Measurements from ENCODE around the gene KLHL29. TPM values are rescaled to one million over a fixed set of nuclear protein-coding genes. Genes with fewer than 3 reads are reported as not detected.

Gene KLHL29
- total RNA-seq, 1 experiment from 2014 or later = 16.7 TPM

DNA sequence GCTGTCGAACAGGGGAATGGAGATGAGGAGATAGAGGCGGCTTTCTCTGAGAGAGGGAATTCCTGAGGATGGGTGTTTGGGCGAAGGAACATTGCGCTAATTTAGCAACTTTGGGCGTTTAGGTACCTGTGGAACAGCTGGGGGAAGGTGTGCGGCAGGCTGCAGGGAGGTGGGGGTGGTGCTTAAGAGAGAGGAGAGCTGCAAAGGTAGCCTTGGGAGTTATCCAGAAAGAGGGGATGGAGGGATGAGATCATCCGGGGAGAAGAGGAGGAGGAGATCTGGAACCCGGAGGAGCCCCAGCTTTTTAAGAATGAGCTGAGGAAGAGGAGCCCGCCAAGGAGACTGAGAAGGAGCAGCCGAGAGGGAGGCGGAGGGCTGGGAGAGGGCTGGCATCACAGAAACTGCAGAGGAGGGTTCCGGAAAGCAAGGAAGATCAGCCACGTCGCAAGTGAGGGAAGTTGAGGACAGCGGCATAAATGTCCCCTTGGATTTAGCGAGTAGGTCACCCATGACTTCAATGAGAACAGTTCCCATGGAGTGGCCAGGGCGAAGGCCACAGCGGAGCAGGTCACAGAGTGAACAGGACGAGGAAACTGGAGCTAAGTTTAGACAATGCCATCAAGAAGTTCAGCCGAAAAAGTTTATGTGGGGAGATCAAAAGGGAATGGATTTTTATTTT, 174.7 kb downstream of the KLHL29 start:
- H4K20me1 ChIP-seq (ENCODE audit: insufficient read depth) = no peaks in the 10 kb centered on the region
- DNase-seq (ENCODE audit: low read depth, low spot score) (no peak), ATAC-seq (no peak)
- H3K9ac ChIP-seq (ENCODE audit: low read length) = no peak overlapping the region
- RAD21 ChIA-PET (ENCODE audit: low non-redundant PET in 1 of 2, low total read pairs in 2 of 2, uncharacterized antibody in 2 of 2, unreplicated experiment in 2 of 2) = no interaction called here
- no peaks in the 10 kb centered on the region; a peak in 1 of 4 replicates for H3K36me3 ChIP-seq (ENCODE audit: control insufficient read depth in 1 of 2, insufficient read depth in 2 of 2, low read length in 2 of 2)
- BruUV-seq (replicated peaks) = no TSS peak
- TF ChIP-seq POLR2A (IDR thresholded peaks at IDR 0.05; ENCODE audit: borderline replicate concordance, extremely low read depth, insufficient read depth, insufficient read length) = no peak
- TF ChIP-seq, protein P1, sequence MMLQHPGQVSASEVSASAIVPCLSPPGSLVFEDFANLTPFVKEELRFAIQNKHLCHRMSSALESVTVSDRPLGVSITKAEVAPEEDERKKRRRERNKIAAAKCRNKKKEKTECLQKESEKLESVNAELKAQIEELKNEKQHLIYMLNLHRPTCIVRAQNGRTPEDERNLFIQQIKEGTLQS (IDR thresholded peaks at IDR 0.05) = no peak
- TF ChIP-seq REST (IDR thresholded peaks at IDR 0.05; ENCODE audit: low read depth) = no peak
- TF ChIP-seq, protein P2, sequence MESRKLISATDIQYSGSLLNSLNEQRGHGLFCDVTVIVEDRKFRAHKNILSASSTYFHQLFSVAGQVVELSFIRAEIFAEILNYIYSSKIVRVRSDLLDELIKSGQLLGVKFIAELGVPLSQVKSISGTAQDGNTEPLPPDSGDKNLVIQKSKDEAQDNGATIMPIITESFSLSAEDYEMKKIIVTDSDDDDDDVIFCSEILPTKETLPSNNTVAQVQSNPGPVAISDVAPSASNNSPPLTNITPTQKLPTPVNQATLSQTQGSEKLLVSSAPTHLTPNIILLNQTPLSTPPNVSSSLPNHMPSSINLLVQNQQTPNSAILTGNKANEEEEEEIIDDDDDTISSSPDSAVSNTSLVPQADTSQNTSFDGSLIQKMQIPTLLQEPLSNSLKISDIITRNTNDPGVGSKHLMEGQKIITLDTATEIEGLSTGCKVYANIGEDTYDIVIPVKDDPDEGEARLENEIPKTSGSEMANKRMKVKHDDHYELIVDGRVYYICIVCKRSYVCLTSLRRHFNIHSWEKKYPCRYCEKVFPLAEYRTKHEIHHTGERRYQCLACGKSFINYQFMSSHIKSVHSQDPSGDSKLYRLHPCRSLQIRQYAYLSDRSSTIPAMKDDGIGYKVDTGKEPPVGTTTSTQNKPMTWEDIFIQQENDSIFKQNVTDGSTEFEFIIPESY (IDR thresholded peaks at IDR 0.05; ENCODE audit: extremely low read depth, insufficient replicate concordance, low read length) = no peak
- TF ChIP-seq SRF (IDR thresholded peaks at IDR 0.05; ENCODE audit: low read depth) = no peak
- TF ChIP-seq JUND (IDR thresholded peaks at IDR 0.05) = no peak
- no peak for TF ChIP-seq SP1 (IDR thresholded peaks at IDR 0.05; ENCODE audit: low read depth)
- no peak for TF ChIP-seq ELF1 (IDR thresholded peaks at IDR 0.05; ENCODE audit: borderline replicate concordance, low read depth)
- TF ChIP-seq POLR2AphosphoS5 (IDR thresholded peaks at IDR 0.05; ENCODE audit: low read depth, low read length) = no peak
- no peak for TF ChIP-seq CEBPB (IDR thresholded peaks at IDR 0.05; ENCODE audit: low read depth)
- TF ChIP-seq SIN3A (IDR thresholded peaks at IDR 0.05; ENCODE audit: low read depth) = no peak
- TF ChIP-seq TCF7L2 (IDR thresholded peaks at IDR 0.05; ENCODE audit: borderline replicate concordance, extremely low read depth, insufficient read depth, insufficient read length) = no peak
- TF ChIP-seq RAD21 (IDR thresholded peaks at IDR 0.05; ENCODE audit: low read depth) = no peak
- TF ChIP-seq YY1 (IDR thresholded peaks at IDR 0.05; ENCODE audit: extremely low read depth, insufficient replicate concordance, low read depth, low read length) = no peak
- intact Hi-C loops (cut with micrococcal nuclease) = no loop called here
- H3K79me2 ChIP-seq (ENCODE audit: insufficient read depth, low read length) = no peaks in the 10 kb centered on the region
- no peak overlapping the region for H3K4me3 ChIP-seq (replicated peaks in 1 of 2; ENCODE audit: low read depth in 1 of 2, low read length in 2 of 2)
- H2AFZ ChIP-seq (ENCODE audit: low read depth, low read length, poor library complexity, severe bottlenecking) = no peak overlapping the region
- H3K9me2 ChIP-seq (ENCODE audit: insufficient read depth) = no peaks in the 10 kb centered on the region
- POLR2A ChIA-PET = no interaction called here
- H3K27me3 ChIP-seq (ENCODE audit: insufficient read depth, low read length) = no peaks in the 10 kb centered on the region
- no peak overlapping the region for H3K27ac ChIP-seq (ENCODE audit: low read depth, low read length)
- H3K4me1 ChIP-seq (ENCODE audit: control insufficient read depth in 1 of 2, insufficient read depth in 2 of 2, low read length in 2 of 2) = no peaks in the 10 kb centered on the region
- no peak overlapping the region for H3K4me2 ChIP-seq (ENCODE audit: low read length)
- no peaks in the 10 kb centered on the region for H3K9me3 ChIP-seq (ENCODE audit: control insufficient read depth in 1 of 2, insufficient read depth in 1 of 2, low read depth in 1 of 2, low read length in 2 of 2)
- CTCF ChIA-PET = no interaction called here
